Dermis microvascular lymphatic vessel endothelial cell (primary cell): ENCODE results near the gene KCNMB2. TPM values are rescaled to one million over a fixed set of nuclear protein-coding genes. Genes with fewer than 3 reads are reported as not detected.
"Not testable (repeated sequence)": the region's sequence is repeated elsewhere in the genome, so short reads cannot be mapped to it uniquely, and the experiment has no call there.

Experiments used
- DNase-seq, 2 donors: peaks; one replicate each; pipeline versions ENCODE4 v3.0.0 to v3.0.0-alpha.2; 2010; ENCODE audit warnings: low read depth in 2 of 2
- total RNA-seq: library from RNA; depleted of rRNA; stranded (reverse); fragments of >200 nt; gene quantifications from 2 replicates; pipeline ENCODE4 v1.2.1, GENCODE V29; 2014

KCNMB2 gene
- total RNA-seq, 1 donor from 2014 or later: not detected

DNA sequence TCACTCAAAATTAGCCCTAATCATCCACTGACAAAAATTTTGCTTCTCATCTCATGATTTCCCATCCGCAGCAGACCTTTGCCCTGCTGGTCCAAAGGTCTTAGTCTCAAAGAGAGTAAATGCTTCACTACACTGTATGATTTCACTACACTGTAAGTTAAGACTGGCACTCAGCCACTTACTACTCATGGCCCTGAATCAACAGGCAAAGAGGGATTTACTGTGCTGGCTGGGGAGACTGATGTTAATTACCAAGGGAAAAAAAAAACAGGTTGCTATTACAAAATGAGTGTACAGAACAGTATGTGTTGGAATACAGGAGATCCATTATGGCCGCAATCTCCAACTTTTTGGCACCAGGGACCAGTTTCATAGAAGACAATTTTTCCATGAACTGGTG is 320.6 kb downstream of the KCNMB2 start:
- DNase-seq: no peak

DNA sequence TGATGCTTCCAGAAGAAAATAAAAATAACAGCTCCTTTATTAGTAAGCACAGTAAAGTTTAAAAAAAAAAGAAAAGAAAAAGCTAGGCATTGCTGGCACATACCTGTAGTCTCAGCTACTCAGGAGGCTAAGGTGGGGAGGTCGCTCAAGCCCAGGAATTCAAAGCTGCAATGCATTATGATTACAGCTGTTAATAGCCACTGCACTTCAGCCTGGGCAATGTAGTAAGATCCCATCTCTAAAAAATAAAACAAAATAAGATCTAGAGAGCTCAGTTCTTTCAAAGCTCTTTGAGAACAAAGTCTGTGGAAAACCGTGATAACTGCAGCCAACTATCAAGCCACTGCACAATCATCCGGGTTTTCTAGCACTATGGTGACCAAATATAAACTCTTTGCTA is 323.1 kb downstream of the KCNMB2 start:
- no peak for DNase-seq

- DNase-seq: not testable (repeated sequence)
These were observed 323.7 kb downstream of the KCNMB2 start for GRCh38 chr3:178859900-178860436.

GRCh38 chr3:178868681-178869080 is 332.4 kb downstream of the KCNMB2 start:
- no peak for DNase-seq

DNA sequence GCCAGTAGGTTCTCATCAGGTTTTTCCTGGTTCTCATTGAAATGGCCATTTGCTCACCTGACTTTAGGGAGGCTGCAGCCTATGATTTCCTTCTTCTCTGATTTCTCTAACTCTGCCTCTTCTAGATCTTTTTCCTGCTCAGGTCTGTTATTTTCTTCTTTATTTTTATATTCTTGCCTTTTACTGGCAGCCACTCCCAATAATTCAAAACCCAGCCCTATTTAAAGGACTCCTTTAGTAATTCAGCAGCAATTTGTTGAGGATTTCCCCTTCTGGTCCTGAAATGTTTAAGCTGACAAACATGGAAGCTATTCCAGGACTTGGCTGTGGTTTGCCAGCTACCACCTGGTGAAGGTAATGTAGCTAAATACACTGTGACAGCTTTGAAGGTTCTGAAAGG is 333.8 kb downstream of the KCNMB2 start:
- no peak for DNase-seq

DNA sequence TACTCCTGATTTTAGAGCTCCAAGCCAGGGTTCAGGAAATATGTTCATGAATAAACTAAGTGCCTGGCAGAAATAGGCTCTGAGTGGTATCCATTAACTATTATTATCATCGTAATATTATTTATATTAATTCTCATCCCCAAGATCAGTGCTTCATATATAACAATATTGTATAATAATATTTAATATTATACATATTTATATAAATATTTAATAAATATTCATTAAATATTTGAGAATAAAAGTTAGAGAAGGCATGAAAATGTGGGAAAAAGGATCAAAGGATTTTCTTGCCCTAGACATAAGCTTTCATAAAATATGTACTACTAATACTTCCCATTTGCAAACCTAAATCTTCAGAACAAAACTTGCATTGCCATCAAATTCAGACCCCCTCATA is 338.9 kb downstream of the KCNMB2 start:
- no peak for DNase-seq

GRCh38 chr3:178875836-178876235 is 339.6 kb downstream of the KCNMB2 start:
- no peak for DNase-seq

DNA sequence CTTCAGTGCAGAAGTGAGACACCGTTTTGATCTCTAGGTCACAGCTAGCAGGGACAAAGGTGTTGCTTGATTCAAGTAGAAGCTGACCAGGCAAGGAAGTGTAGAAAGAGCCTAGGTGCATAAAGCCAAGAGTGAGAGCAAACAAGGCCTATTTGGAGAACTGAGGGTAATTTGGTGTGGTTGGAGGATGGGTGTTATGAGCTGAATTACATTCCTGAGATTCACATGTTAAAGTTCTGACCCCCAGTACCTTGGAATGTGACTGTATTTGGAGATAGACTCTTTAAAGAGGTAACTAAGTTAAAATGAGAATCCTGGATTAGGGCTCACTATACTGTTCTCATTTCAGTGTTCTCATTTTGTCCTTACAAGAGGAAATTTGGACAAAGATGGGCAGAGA is 344.0 kb downstream of the KCNMB2 start:
- DNase-seq: no peak
